Measurements from ENCODE around the gene TAB2.

Gene TAB2

GRCh38 chr6:149303468-149303867 is 14.0 kb upstream of the TAB2 start:
- TF ChIP-seq CTCF (IDR thresholded peaks at IDR 0.05; ENCODE audit: insufficient read depth, low read length, missing control alignments) = no peak
- ChIA-PET POLR2A (no interaction called here), CTCF (no interaction called here)
- no peak for DNase-seq (ENCODE audit: low read depth, low spot score)
- H3K4me3 ChIP-seq (ENCODE audit: low read depth, low read length) = no peak overlapping the region

GRCh38 chr6:149305372-149305771 is 12.1 kb upstream of the TAB2 start:
- H3K4me3 ChIP-seq (ENCODE audit: low read depth, low read length) = no peak overlapping the region
- TF ChIP-seq CTCF (IDR thresholded peaks at IDR 0.05; ENCODE audit: insufficient read depth, low read length, missing control alignments) = no peak
- DNase-seq (ENCODE audit: low read depth, low spot score) = no peak
- POLR2A ChIA-PET = no interaction called here
- CTCF ChIA-PET = no interaction called here

GRCh38 chr6:149306967-149307366 is 10.5 kb upstream of the TAB2 start:
- H3K4me3 ChIP-seq (ENCODE audit: low read depth, low read length) = no peak overlapping the region
- TF ChIP-seq CTCF (IDR thresholded peaks at IDR 0.05; ENCODE audit: insufficient read depth, low read length, missing control alignments) = no peak
- ChIA-PET CTCF (no interaction called here), POLR2A (no interaction called here)
- DNase-seq (ENCODE audit: low read depth, low spot score) = no peak

- no peak for TF ChIP-seq CTCF (IDR thresholded peaks at IDR 0.05; ENCODE audit: insufficient read depth, low read length, missing control alignments)
- no peak for DNase-seq (ENCODE audit: low read depth, low spot score)
- POLR2A ChIA-PET = no interaction called here
Measured at GRCh38 chr6:149311293-149311692, 6.2 kb upstream of the TAB2 start.

GRCh38 chr6:149311766-149312165 is 5.7 kb upstream of the TAB2 start:
- no peak for TF ChIP-seq CTCF (IDR thresholded peaks at IDR 0.05; ENCODE audit: insufficient read depth, low read length, missing control alignments)
- no peak overlapping the region for H3K4me3 ChIP-seq (ENCODE audit: low read depth, low read length)
- ChIA-PET CTCF (interaction anchor here (1.0 kb wide), 1 partner anchor 120 kb away, joined by 3 read pairs; no protein-coding TSS in a partner anchor), POLR2A (no interaction called here)
- DNase-seq (ENCODE audit: low read depth, low spot score) = no peak

More at GRCh38 chr6:149311293-149311692, 6.2 kb upstream of the TAB2 start:
- CTCF ChIA-PET = interaction anchor here (1.0 kb wide), 1 partner anchor 121 kb away, joined by 3 read pairs; no protein-coding TSS in a partner anchor
- H3K4me3 ChIP-seq (ENCODE audit: low read depth, low read length) = no peak overlapping the region

GRCh38 chr6:149313070-149313469 is 4.4 kb upstream of the TAB2 start:
- ChIA-PET POLR2A (no interaction called here), CTCF (no interaction called here)
- no peak overlapping the region for H3K4me3 ChIP-seq (ENCODE audit: low read depth, low read length)

More at GRCh38 chr6:149313070-149313469, 4.4 kb upstream of the TAB2 start:
- DNase-seq (ENCODE audit: low read depth, low spot score) = no peak
- TF ChIP-seq CTCF (IDR thresholded peaks at IDR 0.05; ENCODE audit: insufficient read depth, low read length, missing control alignments) = no peak

Data from AG04449 (cell line).